Fibroblast of lung (primary cell): ENCODE data around the gene CFAP58.

Experiments used
- EZH2 ChIP-seq: IDR thresholded peaks from 2 replicates; pipeline ENCODE4 v1.5.1; 2012; ENCODE audit warnings: low read length, control low read depth, mild to moderate bottlenecking; ENCODE audit errors: missing control alignments
- TF ChIP-seq, protein P1 (sequence below), 2 donors: IDR thresholded peaks in 1 of 2; conservative IDR thresholded peaks in 1 of 2; 1 replicate in 1 of 2; 2 replicates in 1 of 2; pipeline ENCODE4 v1.5.1; 2011 to 2012; ENCODE audit warnings: low read length in 2 of 2, control low read depth in 1 of 2, inconsistent platforms in 1 of 2, low read depth in 1 of 2, mild to moderate bottlenecking in 1 of 2

DNA sequence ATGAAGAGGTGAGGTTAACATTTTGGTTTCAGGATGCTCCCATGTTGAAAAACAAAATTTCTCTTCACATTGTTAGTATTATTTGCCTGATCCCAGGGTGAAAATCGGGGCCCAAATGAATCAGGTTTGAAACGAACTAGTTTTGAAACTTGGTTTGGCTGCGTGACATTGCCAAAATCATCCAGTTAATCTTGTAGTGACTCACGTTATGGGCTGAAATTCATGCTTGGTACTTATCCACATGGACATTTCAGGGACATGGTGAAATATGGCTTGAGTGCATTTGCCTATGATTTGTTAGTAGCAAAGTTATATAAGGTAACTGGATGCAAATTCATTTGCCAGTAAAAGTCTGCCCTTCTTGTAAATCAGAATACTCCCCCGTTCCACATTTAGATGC is 97.3 kb downstream of the CFAP58 start:
- TF ChIP-seq, protein P1, sequence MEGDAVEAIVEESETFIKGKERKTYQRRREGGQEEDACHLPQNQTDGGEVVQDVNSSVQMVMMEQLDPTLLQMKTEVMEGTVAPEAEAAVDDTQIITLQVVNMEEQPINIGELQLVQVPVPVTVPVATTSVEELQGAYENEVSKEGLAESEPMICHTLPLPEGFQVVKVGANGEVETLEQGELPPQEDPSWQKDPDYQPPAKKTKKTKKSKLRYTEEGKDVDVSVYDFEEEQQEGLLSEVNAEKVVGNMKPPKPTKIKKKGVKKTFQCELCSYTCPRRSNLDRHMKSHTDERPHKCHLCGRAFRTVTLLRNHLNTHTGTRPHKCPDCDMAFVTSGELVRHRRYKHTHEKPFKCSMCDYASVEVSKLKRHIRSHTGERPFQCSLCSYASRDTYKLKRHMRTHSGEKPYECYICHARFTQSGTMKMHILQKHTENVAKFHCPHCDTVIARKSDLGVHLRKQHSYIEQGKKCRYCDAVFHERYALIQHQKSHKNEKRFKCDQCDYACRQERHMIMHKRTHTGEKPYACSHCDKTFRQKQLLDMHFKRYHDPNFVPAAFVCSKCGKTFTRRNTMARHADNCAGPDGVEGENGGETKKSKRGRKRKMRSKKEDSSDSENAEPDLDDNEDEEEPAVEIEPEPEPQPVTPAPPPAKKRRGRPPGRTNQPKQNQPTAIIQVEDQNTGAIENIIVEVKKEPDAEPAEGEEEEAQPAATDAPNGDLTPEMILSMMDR (conservative IDR thresholded peaks at IDR 0.05 in 1 of 2, IDR thresholded peaks at IDR 0.05 in 1 of 2; ENCODE audit: low read depth in 1 of 2, low read length in 2 of 2), result no peak
- no peak for TF ChIP-seq EZH2
